SK-N-MC (cell line): ENCODE data around the gene SRRM5.

Experiments used
- DNase-seq: peaks from one replicate; pipeline ENCODE4 v3.0.0-alpha.2; 2011; ENCODE audit warnings: low read depth, low spot score
- H3K27ac ChIP-seq: fragments of 200-600 bp; sonication (generic); 2 replicates; pipeline ENCODE4 v1.5.1; 2016; ENCODE audit warnings: mixed run types
- H3K36me3 ChIP-seq: fragments of 200-600 bp; sonication (generic); 2 replicates; pipeline ENCODE4 v1.6.1; 2017; ENCODE audit warnings: antibody characterized with exemption, low read length, mixed read lengths; ENCODE audit not compliant: insufficient read depth
- H3K4me3 ChIP-seq: fragments of 200-600 bp; sonication (generic); 2 replicates; pipeline ENCODE4 v1.5.1; 2016
- H3K9ac ChIP-seq: fragments of 200-600 bp; sonication (generic); 2 replicates; pipeline ENCODE4 v1.8.0; 2017; ENCODE audit warnings: mixed run types, mixed read lengths; ENCODE audit not compliant: insufficient read length
- H3K9me3 ChIP-seq: fragments of 200-600 bp; sonication (generic); 2 replicates; pipeline ENCODE4 v1.6.1; 2017; ENCODE audit warnings: low read depth, mild to moderate bottlenecking, antibody characterized with exemption, low read length, moderate library complexity, mixed read lengths
- EZH2 ChIP-seq: fragments of 200-600 bp; sonication (generic); IDR thresholded peaks from one replicate; pipeline ENCODE4 v1.6.1; 2017; ENCODE audit warnings: antibody characterized with exemption
- FOXP2 ChIP-seq: optimal IDR thresholded peaks from 2 replicates; pipeline ENCODE3; 2011; ENCODE audit warnings: mild to moderate bottlenecking, moderate library complexity; ENCODE audit not compliant: insufficient read depth; ENCODE audit errors: extremely low read length, control extremely low read depth
- POLR2AphosphoS5 ChIP-seq: IDR thresholded peaks from 2 replicates; pipeline ENCODE4 v1.6.1; 2012; ENCODE audit warnings: mild to moderate bottlenecking, low read depth, low read length, borderline replicate concordance

Gene SRRM5

DNA sequence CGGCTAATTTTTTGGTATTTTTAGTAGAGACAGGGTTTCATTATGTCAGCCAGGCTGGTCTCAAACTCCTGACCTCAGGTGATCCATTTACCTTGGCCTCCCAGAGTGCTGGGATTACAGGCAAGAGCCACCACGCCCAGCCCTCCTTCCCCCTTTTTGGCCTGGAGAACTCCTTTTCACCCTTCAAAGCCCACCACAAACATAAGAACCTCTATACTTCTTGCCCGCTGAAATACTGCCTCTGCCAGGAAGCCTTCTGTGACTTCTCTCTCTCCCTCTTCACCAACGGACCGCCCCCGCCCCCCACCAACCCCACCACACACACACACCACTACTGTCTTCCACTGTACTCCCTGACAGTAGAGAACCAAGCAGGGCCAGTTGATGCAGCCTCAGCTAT lies 5.1 kb downstream of the SRRM5 start:
- H3K27ac ChIP-seq: no peak overlapping the region
- H3K9me3 ChIP-seq: no peaks in the 10 kb centered on the region
- no peak overlapping the region for H3K9ac ChIP-seq
- no peak for DNase-seq
- no peak for TF ChIP-seq FOXP2
- no peak for TF ChIP-seq POLR2AphosphoS5
- H3K36me3 ChIP-seq: peaks cover 16% of the 10 kb centered on the region; the same call in 1 of the 2 replicates
- H3K4me3 ChIP-seq: no peak overlapping the region

DNA sequence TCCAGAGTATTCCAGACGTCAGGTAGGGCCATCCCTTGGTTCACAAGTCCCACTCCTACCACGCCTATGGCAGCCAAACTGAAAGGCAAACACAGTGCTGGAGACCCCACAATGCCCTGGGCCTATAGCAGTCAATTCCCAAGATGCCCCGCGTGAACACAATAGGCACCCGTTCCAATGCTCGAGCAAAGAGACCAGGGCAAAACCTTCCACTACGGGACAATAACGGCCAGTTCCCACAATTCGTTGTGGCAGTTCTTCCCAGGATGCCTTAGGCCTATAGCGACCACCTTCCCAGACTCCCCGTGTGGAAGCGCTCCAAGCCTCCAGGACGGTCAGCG lies 7.0 kb downstream of the SRRM5 start:
- no peaks in the 10 kb centered on the region; the same call in 1 of the 2 replicates for H3K36me3 ChIP-seq
- no peaks in the 10 kb centered on the region for H3K9me3 ChIP-seq
- peak overlapping the region; percentile 94 for H3K9ac ChIP-seq
- TF ChIP-seq FOXP2 (no peak), EZH2 (no peak), POLR2AphosphoS5 (no peak)
- peak overlapping the region; percentile 89 for H3K4me3 ChIP-seq
- H3K27ac ChIP-seq: peak overlapping the region; percentile 98
- no peak for DNase-seq

DNA sequence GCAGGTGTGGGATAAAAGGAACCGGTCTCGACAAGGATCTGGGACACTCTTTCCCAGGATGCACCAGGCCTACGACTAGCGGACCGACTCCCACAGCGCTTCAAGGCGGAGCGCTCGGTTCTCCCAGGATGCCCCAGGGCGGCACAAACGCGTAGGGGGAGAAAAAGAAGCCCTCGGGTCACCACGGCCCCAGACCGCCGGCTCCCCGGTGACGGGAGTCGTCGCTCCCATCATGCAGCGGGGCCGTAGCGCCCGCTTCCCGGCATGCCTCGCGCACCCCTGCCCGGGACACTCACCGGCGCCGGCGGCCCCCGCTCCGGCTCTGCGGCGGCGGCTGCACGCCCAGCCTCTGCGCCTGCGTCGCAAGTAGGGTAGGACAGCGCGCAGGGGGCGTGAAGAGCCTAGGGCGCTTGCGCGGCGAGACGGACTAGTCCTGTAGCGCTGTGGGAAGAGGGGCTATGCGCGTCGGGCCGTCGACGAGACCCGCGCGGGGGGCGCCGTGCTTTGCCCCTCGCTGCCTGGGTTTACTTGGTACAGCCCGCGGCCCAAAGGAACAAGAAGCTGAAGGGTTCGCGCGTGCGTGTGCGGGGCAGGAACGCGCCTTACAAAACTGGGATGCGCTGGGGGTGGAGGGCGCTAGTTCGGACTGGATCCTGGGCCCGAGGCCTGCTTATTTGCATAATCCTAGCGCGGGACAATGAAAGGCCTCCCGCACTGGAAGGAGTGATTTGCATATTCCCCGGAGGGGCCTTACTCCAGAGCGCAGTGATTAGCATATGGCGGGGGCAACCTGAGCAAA lies 7.6 kb downstream of the SRRM5 start, which contains the start of gene ZNF428:
TSS of gene ZNF428 (minus strand) at position 368 of the 799 bp plus-strand sequence. CDS start 5,325 bp downstream, outside the sequence.
- peak within 1 kb of the TSS; percentile 94 for H3K9ac ChIP-seq
- H3K36me3 ChIP-seq: peaks cover 4% of the 10 kb centered on the region
- TF ChIP-seq EZH2: no peak
- peak; percentile 63 for TF ChIP-seq POLR2AphosphoS5
- no peak for TF ChIP-seq FOXP2
- DNase-seq: peak; percentile 90
- peak within 1 kb of the TSS; percentile 89 for H3K4me3 ChIP-seq
- no peaks in the 10 kb centered on the region for H3K9me3 ChIP-seq
- H3K27ac ChIP-seq: peak within 1 kb of the TSS; percentile 98

DNA sequence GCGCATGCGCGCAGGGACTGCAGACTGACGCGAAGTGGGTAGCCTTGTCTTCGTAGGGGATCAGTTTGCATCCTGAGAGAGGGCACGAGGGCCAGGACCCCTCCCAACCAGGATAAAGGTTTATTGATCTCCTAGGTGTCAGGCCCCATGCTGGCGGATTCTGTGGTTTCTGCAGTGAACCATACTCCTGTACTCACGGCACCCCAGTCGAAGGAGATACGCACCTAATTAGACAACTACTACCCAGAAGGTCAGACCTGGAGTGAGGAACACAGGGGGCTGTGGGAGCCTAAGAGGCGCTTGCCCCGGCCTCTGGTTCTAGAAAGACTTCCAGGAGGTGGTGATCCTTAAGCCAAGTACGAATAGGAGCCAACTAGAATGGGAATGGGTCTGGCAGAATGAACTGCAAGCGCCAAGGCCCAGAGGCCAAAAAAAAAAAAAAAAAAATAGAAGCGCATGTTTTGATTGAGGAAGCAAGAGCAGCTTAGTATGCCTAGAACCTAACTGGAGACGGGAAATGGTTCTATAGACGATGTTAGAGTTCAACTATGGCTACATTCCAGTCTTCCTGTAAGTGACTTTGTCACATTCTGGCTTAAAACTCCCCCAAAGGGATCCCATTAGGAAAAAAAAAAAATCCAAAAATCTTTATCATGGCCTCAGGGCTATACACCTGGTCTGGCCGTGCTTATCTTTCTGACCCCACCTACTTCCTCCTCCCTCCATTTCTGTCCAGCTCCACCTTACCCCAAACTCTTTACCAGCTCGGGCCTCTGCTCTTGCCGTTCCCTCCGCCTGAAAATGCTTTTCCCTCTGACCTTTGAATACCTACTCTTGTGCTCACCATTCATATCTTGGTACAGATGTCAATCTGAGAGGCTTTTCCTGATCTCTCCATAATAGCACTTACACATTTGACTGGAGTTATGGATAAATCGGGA lies 8.4 kb downstream of the SRRM5 start:
- H3K36me3 ChIP-seq: peaks cover 7% of the 10 kb centered on the region
- peak overlapping the region; percentile 98 for H3K27ac ChIP-seq
- H3K4me3 ChIP-seq: peak overlapping the region; percentile 89
- TF ChIP-seq FOXP2: no peak
- peak overlapping the region; percentile 94 for H3K9ac ChIP-seq
- DNase-seq: no peak
- no peaks in the 10 kb centered on the region for H3K9me3 ChIP-seq

DNA sequence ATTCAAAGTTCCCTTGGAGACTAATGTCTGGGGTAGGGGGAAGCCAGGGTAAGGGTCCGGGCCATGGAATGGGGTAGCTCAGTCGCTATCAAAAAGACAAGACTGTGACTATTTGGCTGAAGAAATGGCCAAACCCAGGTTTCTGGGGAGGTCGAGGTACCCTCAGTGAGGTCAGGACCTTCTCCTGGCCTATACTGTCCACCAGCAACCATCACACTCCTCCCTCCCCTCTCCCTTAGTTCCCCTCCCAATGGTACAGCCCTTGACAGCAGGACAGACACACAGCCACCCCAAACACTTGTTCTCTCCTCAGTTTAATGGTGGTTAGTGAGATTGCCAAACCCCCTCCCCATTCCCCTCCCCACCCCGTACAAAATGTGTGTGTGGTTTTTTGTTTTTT lies 10.2 kb downstream of the SRRM5 start:
- peak overlapping the region; percentile 54 for H3K27ac ChIP-seq
- no peak overlapping the region for H3K4me3 ChIP-seq
- no peaks in the 10 kb centered on the region for H3K9me3 ChIP-seq
- DNase-seq: no peak
- TF ChIP-seq POLR2AphosphoS5: no peak
- TF ChIP-seq EZH2: no peak
- TF ChIP-seq FOXP2: no peak
- H3K36me3 ChIP-seq: peaks cover 7% of the 10 kb centered on the region
- no peak overlapping the region for H3K9ac ChIP-seq

DNA sequence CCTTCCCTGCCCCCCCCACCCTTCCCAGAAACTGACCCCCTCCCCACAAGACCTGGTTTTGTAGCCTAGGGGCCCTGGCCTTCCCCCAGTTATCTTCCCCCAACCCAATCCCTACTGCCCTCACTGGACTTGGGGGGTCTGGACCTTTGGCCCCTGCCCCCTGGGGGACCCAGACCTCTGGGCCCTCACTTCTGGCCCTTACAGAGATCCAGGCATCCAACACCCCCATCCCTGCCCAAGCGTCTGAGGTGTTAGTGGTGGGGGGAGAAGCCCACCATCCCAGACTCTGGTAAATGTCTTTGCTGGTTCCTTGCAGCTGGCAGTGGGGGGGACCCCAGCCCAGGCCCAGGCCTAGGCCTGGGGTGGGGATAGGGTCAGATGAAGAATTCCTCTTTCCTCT lies 11.1 kb downstream of the SRRM5 start:
- no peak for DNase-seq
- no peak overlapping the region for H3K4me3 ChIP-seq
- no peak overlapping the region for H3K27ac ChIP-seq
- H3K36me3 ChIP-seq: peaks cover 7% of the 10 kb centered on the region
- TF ChIP-seq POLR2AphosphoS5 (no peak), EZH2 (no peak), FOXP2 (no peak)
- no peak overlapping the region for H3K9ac ChIP-seq
- no peaks in the 10 kb centered on the region for H3K9me3 ChIP-seq

DNA sequence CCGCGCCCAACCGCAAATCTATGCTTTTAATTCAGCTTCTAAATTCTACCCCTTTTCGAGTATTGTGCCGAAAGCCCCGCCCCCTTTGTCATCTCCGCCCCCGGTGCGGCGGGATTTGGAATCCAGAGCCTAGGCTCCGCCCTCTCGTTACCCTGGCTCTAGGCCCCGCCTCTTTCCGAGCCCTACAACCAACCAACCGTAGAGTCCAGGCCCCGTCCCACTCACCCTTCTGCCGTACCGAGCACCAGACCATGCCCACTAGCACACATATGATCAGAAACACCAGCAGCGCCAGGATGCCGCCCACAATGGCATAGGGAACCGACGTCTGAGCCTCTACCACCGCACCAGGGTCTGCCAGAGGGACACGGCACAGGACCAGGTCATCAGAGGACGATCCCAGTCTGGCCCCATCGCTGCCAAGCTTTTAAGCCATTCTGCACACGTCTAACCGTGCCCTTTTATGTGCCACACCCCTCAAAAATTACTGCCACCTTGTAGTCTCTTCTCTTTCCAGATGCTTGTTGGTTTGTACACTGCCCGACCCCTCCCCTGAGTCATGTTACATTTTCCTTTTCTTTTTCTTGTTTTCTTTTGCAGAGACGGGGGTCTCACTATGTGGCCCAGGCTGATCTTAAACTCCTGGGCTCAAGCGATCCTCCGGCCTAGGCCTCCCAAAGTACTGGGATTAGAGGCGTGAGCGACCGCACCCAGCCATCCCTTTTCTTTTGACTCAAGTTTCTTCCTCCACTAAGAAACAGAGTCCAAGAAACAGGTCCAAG lies 12.2 kb downstream of the SRRM5 start:
- TF ChIP-seq POLR2AphosphoS5 (no peak), EZH2 (no peak), FOXP2 (no peak)

More for the DNA sequence above, 12.2 kb downstream of the SRRM5 start:
- H3K9me3 ChIP-seq: no peaks in the 10 kb centered on the region
- DNase-seq: no peak
- no peak overlapping the region for H3K9ac ChIP-seq
- H3K4me3 ChIP-seq: no peak overlapping the region
- peaks cover 7% of the 10 kb centered on the region for H3K36me3 ChIP-seq
- H3K27ac ChIP-seq: 0 out of 2 replicates have a peak overlapping the region, but pooled peaks have one; percentile 42
